CD8-positive, alpha-beta memory T cell (primary cell): ENCODE results near the gene ERICH6B. TPM values are rescaled to one million over a fixed set of nuclear protein-coding genes. Genes with fewer than 3 reads are reported as not detected.
"Not testable (repeated sequence)": the region's sequence is repeated elsewhere in the genome, so short reads cannot be mapped to it uniquely, and the experiment has no call there.

Experiments
- CTCF ChIA-PET: fragments of 350-600 bp; sonication (Branson Sonifier 250); formaldehyde crosslinking; loops from one replicate; lab custom pipeline; 2021; ENCODE audit warnings: antibody characterized with exemption; lab: Charles Lee
- POLR2A ChIA-PET: fragments of 350-600 bp; sonication (Branson Sonifier 250); formaldehyde crosslinking; loops from one replicate; lab custom pipeline; 2021; ENCODE audit warnings: antibody characterized with exemption; lab: Charles Lee
- DNase-seq, 5 donors: peaks; one replicate each; pipeline versions ENCODE4 v3.0.0 to v3.0.0-alpha.2; 2020 to 2022; ENCODE audit warnings: mixed read lengths in 1 of 5
- H3K27ac ChIP-seq: one replicate; pipeline ENCODE4 v1.7.0; 2013; ENCODE audit warnings: low read depth, mild to moderate bottlenecking, low read length, moderate library complexity
- H3K27me3 ChIP-seq: 2 replicates; pipeline ENCODE4 v1.7.0; 2013; ENCODE audit warnings: low read length, mild to moderate bottlenecking; ENCODE audit not compliant: insufficient read depth, poor library complexity, severe bottlenecking
- H3K36me3 ChIP-seq: 2 replicates; pipeline ENCODE4 v1.7.0; 2013; ENCODE audit warnings: mild to moderate bottlenecking, low read length, moderate library complexity; ENCODE audit not compliant: insufficient read depth
- H3K4me1 ChIP-seq: 2 replicates; pipeline ENCODE4 v1.7.0; 2013; ENCODE audit warnings: mild to moderate bottlenecking, low read length, moderate library complexity; ENCODE audit not compliant: insufficient read depth
- H3K4me3 ChIP-seq: 2 replicates; pipeline ENCODE4 v1.7.0; 2013; ENCODE audit warnings: mild to moderate bottlenecking, low read length
- H3K9me3 ChIP-seq: 2 replicates; pipeline ENCODE4 v1.7.0; 2013; ENCODE audit warnings: mild to moderate bottlenecking, low read length
- H3K27ac Mint-ChIP-seq, 8 donors: one replicate each; pipeline ENCODE4 v1.8.0; 2020 to 2021; ENCODE audit warnings: mixed read lengths in 8 of 8, mild to moderate bottlenecking in 6 of 8, inconsistent platforms in 3 of 8, moderate library complexity in 3 of 8
- H3K27me3 Mint-ChIP-seq, 2 donors: one replicate each; pipeline ENCODE4 v1.8.0; 2020 to 2021; ENCODE audit warnings: mixed read lengths in 2 of 2, mild to moderate bottlenecking in 1 of 2, moderate library complexity in 1 of 2
- H3K36me3 Mint-ChIP-seq, 3 donors: one replicate each; pipeline ENCODE4 v1.8.0; 2020 to 2021; ENCODE audit warnings: mixed read lengths in 3 of 3, inconsistent platforms in 1 of 3, mild to moderate bottlenecking in 1 of 3
- H3K4me1 Mint-ChIP-seq, 3 donors: one replicate each; pipeline ENCODE4 v1.8.0; 2020 to 2021; ENCODE audit warnings: mixed read lengths in 3 of 3, inconsistent platforms in 1 of 3, mild to moderate bottlenecking in 1 of 3
- H3K4me3 Mint-ChIP-seq, 7 donors: one replicate each; pipeline ENCODE4 v1.8.0; 2020 to 2021; ENCODE audit warnings: mixed read lengths in 7 of 7, mild to moderate bottlenecking in 6 of 7, moderate library complexity in 4 of 7, inconsistent platforms in 2 of 7
- H3K9me3 Mint-ChIP-seq, 5 donors: one replicate each; pipeline ENCODE4 v1.8.0; 2020 to 2022; ENCODE audit warnings: mixed read lengths in 5 of 5, mild to moderate bottlenecking in 3 of 5, moderate library complexity in 2 of 5, inconsistent platforms in 1 of 5
- polyA plus RNA-seq: library from polyadenylated mRNA; unstranded; fragments of 300-500 nt; fragmentation: Illumina TruSeq; gene quantifications from one replicate; pipeline ENCODE4 v1.2.3, GENCODE V29; 2021
- total RNA-seq, 2 experiments: library from RNA; stranded (reverse); gene quantifications; one replicate each; pipeline ENCODE4 v1.2.3, GENCODE V29; 2021

The ERICH6B gene
- not detected for total RNA-seq
- not detected for polyA plus RNA-seq

- Mint-ChIP-seq H3K27me3 (peaks cover 24 to 74% of the 10 kb centered on the region in 2 donors), H3K36me3 (no peaks in the 10 kb centered on the region), H3K9me3 (peaks cover 0 to 3% (median 0%) of the 10 kb centered on the region in 5 donors), H3K4me3 (no peak within 1 kb of the TSS), H3K4me1 (peaks cover 0 to 7% (median 2%) of the 10 kb centered on the region in 3 donors), H3K27ac (no peak within 1 kb of the TSS)
- H3K36me3 ChIP-seq, result no peaks in the 10 kb centered on the region
- H3K27me3 ChIP-seq, result no peaks in the 10 kb centered on the region
- ChIA-PET POLR2A (no interaction called here), CTCF (interaction anchor here (1.5 kb wide), 1 partner anchor 10 kb away, joined by 3 read pairs; no protein-coding TSS in a partner anchor)
- no peak within 1 kb of the TSS for H3K27ac ChIP-seq
- no peaks in the 10 kb centered on the region for H3K9me3 ChIP-seq
- H3K4me1 ChIP-seq, result no peaks in the 10 kb centered on the region
- DNase-seq, result no peak
- no peak within 1 kb of the TSS for H3K4me3 ChIP-seq
Measured at GRCh38 chr13:45615501-45616101, at the start of gene ERICH6B. Gene ERICH6B, minus strand, starts transcription at chr13:45615739. Its CDS starts 18,734 bp downstream, at chr13:45597005.

- DNase-seq, H3K36me3 ChIP-seq, H3K4me3 ChIP-seq, CTCF ChIA-PET, POLR2A ChIA-PET, H3K4me1 ChIP-seq, H3K27me3 ChIP-seq, H3K27ac Mint-ChIP-seq, H3K27ac ChIP-seq, H3K9me3 ChIP-seq, H3K36me3 Mint-ChIP-seq, H3K27me3 Mint-ChIP-seq, H3K4me1 Mint-ChIP-seq, H3K9me3 Mint-ChIP-seq, H3K4me3 Mint-ChIP-seq: not testable (repeated sequence)
Measured at GRCh38 chr13:45662903-45663302, 47.4 kb upstream of the ERICH6B start.

- Mint-ChIP-seq H3K4me1 (no peaks in the 10 kb centered on the region), H3K27ac (no peak overlapping the region), H3K4me3 (no peak overlapping the region), H3K27me3 (no peaks in the 10 kb centered on the region), H3K9me3 (peaks cover 0 to 8% (median 5%) of the 10 kb centered on the region in 5 donors), H3K36me3 (peaks cover 0 to 4% (median 0%) of the 10 kb centered on the region in 3 donors)
- ChIA-PET CTCF (interaction anchor here (0.8 kb wide), 1 partner anchor 10 kb away, joined by 3 read pairs; no protein-coding TSS in a partner anchor), POLR2A (no interaction called here)
- Histone ChIP-seq H3K27ac (no peak overlapping the region), H3K9me3 (no peaks in the 10 kb centered on the region), H3K36me3 (no peaks in the 10 kb centered on the region), H3K27me3 (no peaks in the 10 kb centered on the region), H3K4me1 (no peaks in the 10 kb centered on the region), H3K4me3 (no peak overlapping the region)
- DNase-seq, result no peak
Measured at GRCh38 chr13:45662162-45662561, 46.6 kb upstream of the ERICH6B start.

GRCh38 chr13:45660458-45660857 is 44.9 kb upstream of the ERICH6B start:
- H3K4me1 Mint-ChIP-seq, H3K27ac ChIP-seq, H3K27ac Mint-ChIP-seq, DNase-seq, H3K36me3 ChIP-seq, H3K36me3 Mint-ChIP-seq, H3K9me3 Mint-ChIP-seq, H3K4me1 ChIP-seq, H3K4me3 Mint-ChIP-seq, H3K4me3 ChIP-seq, CTCF ChIA-PET, H3K9me3 ChIP-seq, H3K27me3 Mint-ChIP-seq, POLR2A ChIA-PET, H3K27me3 ChIP-seq: not testable (repeated sequence)

GRCh38 chr13:45659536-45659935 is 44.0 kb upstream of the ERICH6B start:
- no peaks in the 10 kb centered on the region for H3K4me1 Mint-ChIP-seq
- no peaks in the 10 kb centered on the region for H3K27me3 ChIP-seq
- no peaks in the 10 kb centered on the region for H3K4me1 ChIP-seq
- CTCF ChIA-PET, result no interaction called here
- no peaks in the 10 kb centered on the region for H3K27me3 Mint-ChIP-seq
- no peaks in the 10 kb centered on the region for H3K9me3 ChIP-seq
- peaks cover 0 to 7% (median 5%) of the 10 kb centered on the region in 5 donors for H3K9me3 Mint-ChIP-seq
- peaks cover 0 to 4% (median 0%) of the 10 kb centered on the region in 3 donors for H3K36me3 Mint-ChIP-seq
- no peak overlapping the region for H3K4me3 ChIP-seq
- H3K4me3 Mint-ChIP-seq, result no peak overlapping the region
- H3K27ac Mint-ChIP-seq, result no peak overlapping the region
- H3K36me3 ChIP-seq, result no peaks in the 10 kb centered on the region
- no peak overlapping the region for H3K27ac ChIP-seq
- no peak for DNase-seq
- POLR2A ChIA-PET, result no interaction called here

GRCh38 chr13:45658586-45659235 is 43.2 kb upstream of the ERICH6B start:
- Mint-ChIP-seq H3K36me3 (peaks cover 0 to 4% (median 0%) of the 10 kb centered on the region in 3 donors), H3K4me3 (no peak overlapping the region), H3K9me3 (peaks cover 0 to 7% (median 5%) of the 10 kb centered on the region in 5 donors), H3K27ac (no peak overlapping the region), H3K4me1 (no peaks in the 10 kb centered on the region), H3K27me3 (no peaks in the 10 kb centered on the region)
- no peak for DNase-seq
- H3K9me3 ChIP-seq, result no peaks in the 10 kb centered on the region
- ChIA-PET POLR2A (no interaction called here), CTCF (no interaction called here)
- no peaks in the 10 kb centered on the region for H3K4me1 ChIP-seq
- H3K36me3 ChIP-seq, result no peaks in the 10 kb centered on the region
- no peak overlapping the region for H3K27ac ChIP-seq
- no peak overlapping the region for H3K4me3 ChIP-seq
- H3K27me3 ChIP-seq, result no peaks in the 10 kb centered on the region

- Mint-ChIP-seq H3K36me3 (no peaks in the 10 kb centered on the region), H3K4me3 (no peak overlapping the region), H3K27ac (no peak overlapping the region), H3K9me3 (peaks cover 0 to 10% (median 2%) of the 10 kb centered on the region in 5 donors), H3K27me3 (peaks cover 0 to 2% of the 10 kb centered on the region in 2 donors), H3K4me1 (no peaks in the 10 kb centered on the region)
- no peak for DNase-seq
- ChIA-PET CTCF (no interaction called here), POLR2A (no interaction called here)
- H3K4me3 ChIP-seq, result no peak overlapping the region
- H3K27ac ChIP-seq, result no peak overlapping the region
- H3K27me3 ChIP-seq, result no peaks in the 10 kb centered on the region
- no peaks in the 10 kb centered on the region for H3K36me3 ChIP-seq
- no peaks in the 10 kb centered on the region for H3K4me1 ChIP-seq
- H3K9me3 ChIP-seq, result no peaks in the 10 kb centered on the region
Measured at GRCh38 chr13:45654633-45655349, 39.3 kb upstream of the ERICH6B start.

GRCh38 chr13:45645263-45645662 is 29.7 kb upstream of the ERICH6B start:
- H3K9me3 ChIP-seq, H3K4me1 Mint-ChIP-seq, H3K27me3 ChIP-seq, POLR2A ChIA-PET, H3K4me3 ChIP-seq, H3K27ac Mint-ChIP-seq, H3K36me3 ChIP-seq, H3K36me3 Mint-ChIP-seq, H3K27ac ChIP-seq, H3K4me3 Mint-ChIP-seq, H3K4me1 ChIP-seq, DNase-seq, CTCF ChIA-PET: not testable (repeated sequence)
- H3K27me3 Mint-ChIP-seq, result peaks cover 12 to 29% of the 10 kb centered on the region in 2 donors
- peaks cover 7 to 21% (median 15%) of the 10 kb centered on the region in 5 donors for H3K9me3 Mint-ChIP-seq
